Retinal pigment epithelial cell (primary cell): Measurements from ENCODE around the gene RNF223.
A peak's percentile ranks its signal among the peaks of the same experiment; 100 is the strongest.
"Not testable (repeated sequence)": the region's sequence is repeated elsewhere in the genome, so short reads cannot be mapped to it uniquely, and the experiment has no call there.

ENCODE experiments used
- DNase-seq: peaks from one replicate; pipeline ENCODE4 v3.0.0-alpha.2; 2010; ENCODE audit warnings: low read depth
- H3K4me3 ChIP-seq: 2 replicates; pipeline ENCODE4 v1.5.1; 2011; ENCODE audit warnings: mild to moderate bottlenecking, low read length, control low read depth, moderate library complexity
- TF ChIP-seq, protein P1 (sequence below): conservative IDR thresholded peaks from 2 replicates; pipeline ENCODE4 v1.5.1; 2011; ENCODE audit warnings: low read depth, low read length, control low read depth, inconsistent platforms

Gene RNF223

DNA sequence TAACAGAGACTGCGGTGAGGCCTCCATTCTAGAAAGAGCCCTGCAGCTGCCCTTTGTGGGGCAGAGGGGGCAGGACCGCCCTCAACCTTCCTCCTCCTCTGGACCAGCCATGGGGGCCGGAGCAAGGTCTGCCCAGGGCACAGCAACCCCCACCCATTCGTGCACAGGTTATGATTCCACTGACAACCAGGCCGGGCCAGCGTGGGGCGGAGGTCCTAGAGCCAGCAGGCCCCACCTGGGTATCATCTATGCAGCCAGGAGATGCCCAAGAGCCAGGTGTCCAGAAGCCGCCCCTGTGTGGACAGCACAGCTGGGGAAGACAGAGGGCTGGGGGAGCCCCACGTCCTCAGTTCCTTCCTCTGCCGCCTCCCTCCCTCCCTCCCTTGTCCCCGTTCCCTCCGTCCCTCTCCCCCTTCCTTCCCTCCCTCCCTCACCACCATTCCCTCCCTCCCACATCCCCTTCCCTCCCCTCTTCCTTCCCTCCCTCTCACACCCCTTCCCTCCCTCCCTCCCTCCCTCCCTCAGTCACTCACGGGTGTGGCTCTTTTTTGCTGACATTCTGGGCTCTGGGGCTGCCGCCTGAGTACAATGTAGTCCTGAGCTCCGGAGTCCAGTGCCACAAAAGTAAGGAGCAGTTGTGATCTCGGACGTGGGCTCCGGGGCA lies 12.3 kb downstream of the RNF223 start:
- DNase-seq, result no peak
- TF ChIP-seq, protein P1, sequence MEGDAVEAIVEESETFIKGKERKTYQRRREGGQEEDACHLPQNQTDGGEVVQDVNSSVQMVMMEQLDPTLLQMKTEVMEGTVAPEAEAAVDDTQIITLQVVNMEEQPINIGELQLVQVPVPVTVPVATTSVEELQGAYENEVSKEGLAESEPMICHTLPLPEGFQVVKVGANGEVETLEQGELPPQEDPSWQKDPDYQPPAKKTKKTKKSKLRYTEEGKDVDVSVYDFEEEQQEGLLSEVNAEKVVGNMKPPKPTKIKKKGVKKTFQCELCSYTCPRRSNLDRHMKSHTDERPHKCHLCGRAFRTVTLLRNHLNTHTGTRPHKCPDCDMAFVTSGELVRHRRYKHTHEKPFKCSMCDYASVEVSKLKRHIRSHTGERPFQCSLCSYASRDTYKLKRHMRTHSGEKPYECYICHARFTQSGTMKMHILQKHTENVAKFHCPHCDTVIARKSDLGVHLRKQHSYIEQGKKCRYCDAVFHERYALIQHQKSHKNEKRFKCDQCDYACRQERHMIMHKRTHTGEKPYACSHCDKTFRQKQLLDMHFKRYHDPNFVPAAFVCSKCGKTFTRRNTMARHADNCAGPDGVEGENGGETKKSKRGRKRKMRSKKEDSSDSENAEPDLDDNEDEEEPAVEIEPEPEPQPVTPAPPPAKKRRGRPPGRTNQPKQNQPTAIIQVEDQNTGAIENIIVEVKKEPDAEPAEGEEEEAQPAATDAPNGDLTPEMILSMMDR, result no peak
- H3K4me3 ChIP-seq, result no peak overlapping the region

DNA sequence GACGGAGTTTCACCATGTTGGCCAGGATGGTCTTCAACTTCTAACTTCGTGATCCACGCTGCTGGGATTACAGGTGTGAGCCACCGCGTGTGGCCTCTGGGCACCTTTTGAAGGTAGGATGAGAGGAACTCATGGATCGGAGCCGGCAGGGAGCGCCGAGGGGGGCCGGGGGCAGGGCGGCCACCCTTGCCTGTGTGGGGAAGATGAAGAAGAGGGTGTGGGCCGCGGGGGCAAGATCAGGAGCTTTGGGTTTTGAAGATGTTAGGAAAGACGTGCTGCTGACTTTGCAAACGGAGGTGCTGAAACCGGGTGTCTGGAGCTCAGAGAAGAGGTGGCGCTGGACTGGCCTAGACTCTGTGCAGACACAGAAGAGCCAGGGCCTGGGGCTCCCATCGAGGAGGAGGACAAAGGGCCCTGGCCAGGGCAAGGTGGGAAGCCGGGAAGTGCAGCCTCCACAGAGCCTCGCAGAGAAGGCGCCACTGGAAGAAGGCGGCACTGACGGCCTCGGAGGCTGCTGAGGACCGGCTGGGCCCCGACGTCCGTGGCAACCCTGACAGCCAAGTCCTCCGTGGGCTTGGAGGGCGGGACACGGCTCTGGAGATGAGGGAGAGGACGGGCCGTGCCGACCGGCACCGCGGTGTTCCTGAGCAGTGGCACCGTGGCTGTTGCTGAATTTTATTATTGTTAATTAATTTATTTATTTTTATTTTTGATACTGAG lies 13.7 kb downstream of the RNF223 start:
- TF ChIP-seq, protein P1, result no peak
- H3K4me3 ChIP-seq, result no peak overlapping the region
- no peak for DNase-seq

DNA sequence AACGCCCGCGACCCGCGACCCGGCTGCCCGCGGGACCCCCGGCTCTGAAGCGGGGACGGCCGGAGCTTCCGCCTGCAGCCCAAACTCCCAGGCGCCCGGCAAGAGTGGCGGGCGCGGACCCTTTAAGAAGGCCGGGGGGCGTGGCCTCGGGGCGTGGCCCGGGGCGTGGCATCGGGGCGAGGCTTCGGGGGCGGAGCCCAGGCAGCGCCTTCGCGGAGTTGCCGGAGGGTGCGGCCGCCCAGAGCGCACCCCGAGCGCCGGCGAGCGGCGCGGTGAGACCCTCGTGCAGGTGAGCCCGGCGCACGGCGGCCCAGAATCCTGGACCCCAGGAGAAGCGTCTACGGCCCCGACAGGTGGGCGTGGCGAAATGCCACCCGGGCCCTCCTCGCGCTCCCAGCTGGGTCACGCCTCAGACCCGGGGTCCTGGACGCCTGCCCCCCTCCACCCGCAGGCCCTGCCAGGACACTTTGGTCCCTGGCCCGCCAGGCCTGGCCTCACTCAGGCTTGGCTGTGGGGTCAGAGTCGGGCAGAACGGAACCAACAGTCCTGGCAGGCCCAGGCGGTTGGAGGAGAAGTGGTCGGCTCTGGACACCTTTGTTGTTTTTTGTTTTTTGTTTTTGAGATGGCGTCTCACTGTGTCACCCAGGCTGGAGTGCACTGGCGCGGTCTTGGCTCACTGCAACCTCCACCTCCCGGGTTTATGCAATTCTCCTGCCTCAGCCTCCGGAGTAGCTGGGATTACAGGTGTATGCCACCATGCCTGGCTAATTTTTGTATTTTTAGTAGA lies 14.4 kb downstream of the RNF223 start:
- TF ChIP-seq, protein P1, result no peak
- no peak for DNase-seq
- H3K4me3 ChIP-seq, result peak overlapping the region; percentile 53

DNA sequence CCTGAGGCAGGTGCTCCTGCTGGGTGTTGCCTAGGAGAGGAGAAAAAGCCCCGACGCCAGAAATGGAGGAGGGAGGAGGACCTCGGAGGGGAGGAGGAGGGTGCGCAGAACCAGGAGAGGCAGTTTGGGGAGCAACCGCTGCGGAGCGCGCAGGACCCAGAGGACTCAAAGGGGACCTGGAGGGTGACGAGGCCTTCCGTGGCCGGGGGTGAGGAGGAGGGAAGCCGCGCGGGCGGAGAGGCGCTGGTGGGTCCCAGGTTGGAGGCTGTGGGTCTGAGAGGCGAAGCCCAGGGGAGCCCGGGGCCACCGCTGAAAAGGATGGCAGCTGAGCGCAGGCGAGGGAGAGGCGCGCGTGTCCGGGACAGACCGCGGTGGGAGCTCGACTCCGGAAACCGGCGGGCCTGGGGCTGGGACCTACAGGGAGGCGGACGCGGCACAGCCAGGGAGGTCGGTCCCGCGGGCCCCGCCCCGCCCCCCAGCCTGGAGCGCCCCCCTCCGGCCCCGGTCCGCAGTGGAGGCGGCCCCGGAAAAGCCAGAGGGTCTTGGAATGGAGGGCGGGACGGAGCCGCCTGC lies 15.1 kb downstream of the RNF223 start:
- H3K4me3 ChIP-seq, result peak overlapping the region; percentile 53
- TF ChIP-seq, protein P1, result no peak
- DNase-seq, result no peak

DNA sequence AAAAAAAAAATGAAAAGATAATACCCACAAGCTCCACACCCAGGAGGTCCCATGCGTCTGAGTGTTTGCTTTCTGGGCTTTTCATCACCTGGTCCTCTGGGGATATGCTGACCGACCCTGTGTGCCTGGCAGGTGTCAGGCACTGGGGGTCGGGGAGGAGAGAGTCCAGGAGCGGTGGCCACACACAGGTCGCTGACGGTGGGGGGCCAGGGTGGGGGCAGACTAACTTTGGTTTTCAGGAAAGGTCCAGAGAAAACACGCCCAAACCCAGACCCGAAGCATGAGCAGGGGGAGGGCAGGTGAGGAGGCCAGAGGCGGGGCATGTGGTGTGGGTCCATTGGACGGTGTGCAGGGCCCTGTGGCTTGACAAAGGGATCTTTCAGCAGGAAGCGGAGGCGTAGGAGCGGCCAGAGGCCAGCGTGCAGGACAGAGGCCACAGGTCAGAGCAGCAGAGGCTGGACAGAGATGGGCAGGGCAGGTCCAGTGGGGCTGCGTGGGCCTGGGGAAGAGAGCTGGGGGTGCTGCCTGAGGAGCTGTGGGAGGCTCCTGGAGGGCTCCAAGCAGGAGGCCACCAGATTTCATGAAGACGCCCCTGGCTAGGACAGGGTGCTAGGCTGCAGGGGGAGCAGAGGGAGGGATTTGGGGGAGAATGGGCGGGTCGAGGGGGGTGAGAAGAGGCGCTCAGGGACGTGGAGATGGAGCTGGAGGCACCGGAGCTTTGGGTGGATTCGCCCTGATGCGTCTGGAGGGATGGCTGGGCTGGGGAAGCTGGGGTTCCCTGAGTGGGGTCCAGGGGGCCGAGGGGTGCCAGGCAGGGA lies 15.8 kb downstream of the RNF223 start:
- TF ChIP-seq, protein P1, result no peak
- DNase-seq, result no peak
- H3K4me3 ChIP-seq, result no peak overlapping the region

DNA sequence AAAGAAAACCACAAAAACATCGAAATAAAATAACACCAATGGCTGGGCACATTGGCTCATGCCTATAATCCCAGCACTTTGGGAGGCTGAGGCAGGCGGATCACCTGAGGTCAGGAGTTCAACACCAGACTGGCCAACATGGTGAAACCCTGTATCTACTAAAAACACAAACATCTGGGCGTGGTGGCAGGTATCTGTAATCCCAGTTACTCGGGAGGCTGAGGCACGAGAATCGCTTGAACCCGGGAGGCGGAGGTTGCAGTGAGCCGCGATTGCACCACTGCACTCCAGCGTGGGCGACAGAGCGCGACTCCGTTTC lies 16.4 kb downstream of the RNF223 start:
- H3K4me3 ChIP-seq, DNase-seq: not testable (repeated sequence)
